HFF-Myc (cell line): ENCODE data around the gene ZNF407.

Source experiments
- DNase-seq: peaks from one replicate; pipeline ENCODE4 v3.0.0-alpha.2; 2011; ENCODE audit warnings: low read depth; ENCODE audit errors: extremely low read depth
- H3K4me3 ChIP-seq: replicated peaks from 2 replicates; pipeline ENCODE4 v1.5.1; 2011; ENCODE audit warnings: low read depth, mild to moderate bottlenecking, control low read depth, low read length
- CTCF ChIP-seq: IDR thresholded peaks from 2 replicates; pipeline ENCODE4 v1.5.1; 2012; ENCODE audit warnings: mild to moderate bottlenecking, low read depth, low read length, control low read depth; ENCODE audit errors: missing control alignments

ZNF407 gene

GRCh38 chr18:75087119-75088020 lies 489.7 kb downstream of the ZNF407 start:
- no peak overlapping the region for H3K4me3 ChIP-seq
- no peak for DNase-seq
- TF ChIP-seq CTCF: no peak

GRCh38 chr18:75088021-75088506 lies 490.4 kb downstream of the ZNF407 start:
- DNase-seq: no peak
- TF ChIP-seq CTCF: no peak

GRCh38 chr18:75088622-75089211 lies 491.0 kb downstream of the ZNF407 start:
- no peak for DNase-seq
- no peak overlapping the region for H3K4me3 ChIP-seq
- no peak for TF ChIP-seq CTCF

More at GRCh38 chr18:75088021-75088506, 490.4 kb downstream of the ZNF407 start:
- no peak overlapping the region for H3K4me3 ChIP-seq

- DNase-seq: no peak
- TF ChIP-seq CTCF: no peak
- H3K4me3 ChIP-seq: no peak overlapping the region
Observed at GRCh38 chr18:75089748-75090327, 492.2 kb downstream of the ZNF407 start.

- no peak for TF ChIP-seq CTCF
Observed at GRCh38 chr18:75090336-75090735, 492.7 kb downstream of the ZNF407 start.

GRCh38 chr18:75097491-75098225 lies 500.0 kb downstream of the ZNF407 start:
- no peak for DNase-seq

More at GRCh38 chr18:75090336-75090735, 492.7 kb downstream of the ZNF407 start:
- no peak for DNase-seq
- H3K4me3 ChIP-seq: no peak overlapping the region

More at GRCh38 chr18:75097491-75098225, 500.0 kb downstream of the ZNF407 start:
- no peak overlapping the region for H3K4me3 ChIP-seq
- no peak for TF ChIP-seq CTCF
